GM18858 (cell line): ENCODE measurements around the gene ZNF436.
"Not testable (repeated sequence)": the region's sequence is repeated elsewhere in the genome, so short reads cannot be mapped to it uniquely, and the experiment has no call there.

ENCODE experiments used
- ATAC-seq: cut with Tn5 transposase; IDR thresholded peaks from one replicate; pipeline ENCODE4 v1.9.1; 2021; ENCODE audit not compliant: unreplicated experiment

Gene ZNF436

GRCh38 chr1:23322770-23323169, 46.9 kb downstream of the ZNF436 start:
- ATAC-seq = no peak

- ATAC-seq = not testable (repeated sequence)
Measured at GRCh38 chr1:23310280-23310679, 59.4 kb downstream of the ZNF436 start.
